NT2/D1 (cell line): ENCODE results near the gene MPV17L2.

Experiments used
- DNase-seq: peaks from one replicate; pipeline ENCODE4 v3.0.0-alpha.2; 2011; ENCODE audit warnings: low read depth, low spot score
- H3K27me3 ChIP-seq: 2 replicates; pipeline ENCODE4 v1.6.0; 2011; ENCODE audit warnings: mild to moderate bottlenecking; ENCODE audit not compliant: insufficient read length, insufficient read depth
- H3K36me3 ChIP-seq: 2 replicates; pipeline ENCODE4 v1.6.1; 2011; ENCODE audit warnings: mild to moderate bottlenecking, low read length, mixed read lengths; ENCODE audit not compliant: insufficient read depth, insufficient read length
- H3K4me1 ChIP-seq: 2 replicates; pipeline ENCODE4 v1.5.1; 2011; ENCODE audit not compliant: insufficient read depth, insufficient read length
- H3K4me3 ChIP-seq: 2 replicates; pipeline ENCODE4 v1.5.1; 2011; ENCODE audit warnings: low read depth; ENCODE audit not compliant: insufficient read length
- H3K9ac ChIP-seq: 2 replicates; pipeline ENCODE4 v1.6.0; 2011; ENCODE audit warnings: low read depth; ENCODE audit not compliant: insufficient read length
- H3K9me3 ChIP-seq: 2 replicates; pipeline ENCODE4 v1.5.1; 2011; ENCODE audit warnings: mild to moderate bottlenecking, low read length; ENCODE audit not compliant: insufficient read depth
- SUZ12 ChIP-seq: IDR thresholded peaks from 2 replicates; pipeline ENCODE4 v1.6.1; 2011; ENCODE audit not compliant: insufficient read length, insufficient read depth; ENCODE audit errors: extremely low read depth
- YY1 ChIP-seq: IDR thresholded peaks from 2 replicates; pipeline ENCODE4 v1.6.1; 2011; ENCODE audit not compliant: insufficient read length, insufficient read depth
- ZNF274 ChIP-seq: IDR thresholded peaks from 2 replicates; pipeline ENCODE4 v1.6.1; 2011; ENCODE audit warnings: mild to moderate bottlenecking, low read depth, low read length

Gene MPV17L2

DNA sequence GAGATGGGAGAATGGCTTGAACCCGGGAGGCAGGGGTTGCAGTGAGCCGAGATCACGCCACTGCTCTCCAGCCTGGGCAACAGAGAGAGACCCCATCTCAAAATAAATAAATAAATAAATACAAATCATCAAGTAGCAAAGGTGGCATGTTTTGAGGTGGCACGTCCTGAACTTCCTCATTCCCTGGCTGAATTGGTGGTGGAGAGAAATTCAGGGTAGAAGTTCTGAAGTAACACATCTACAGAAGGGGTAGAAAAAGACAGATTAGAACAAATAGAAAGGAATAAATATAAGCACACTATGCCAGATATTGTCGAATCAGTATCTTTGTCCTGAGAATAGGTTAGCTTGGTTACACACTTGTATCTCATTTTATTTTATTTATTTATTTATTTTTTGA, 13.1 kb upstream of the MPV17L2 start:
- H3K9ac ChIP-seq, result no peak overlapping the region
- DNase-seq, result no peak
- peaks cover 17% of the 10 kb centered on the region for H3K36me3 ChIP-seq
- peaks cover 3% of the 10 kb centered on the region for H3K4me1 ChIP-seq
- no peaks in the 10 kb centered on the region for H3K27me3 ChIP-seq
- H3K9me3 ChIP-seq, result no peaks in the 10 kb centered on the region
- TF ChIP-seq YY1 (no peak), SUZ12 (no peak), ZNF274 (no peak)
- no peak overlapping the region for H3K4me3 ChIP-seq

DNA sequence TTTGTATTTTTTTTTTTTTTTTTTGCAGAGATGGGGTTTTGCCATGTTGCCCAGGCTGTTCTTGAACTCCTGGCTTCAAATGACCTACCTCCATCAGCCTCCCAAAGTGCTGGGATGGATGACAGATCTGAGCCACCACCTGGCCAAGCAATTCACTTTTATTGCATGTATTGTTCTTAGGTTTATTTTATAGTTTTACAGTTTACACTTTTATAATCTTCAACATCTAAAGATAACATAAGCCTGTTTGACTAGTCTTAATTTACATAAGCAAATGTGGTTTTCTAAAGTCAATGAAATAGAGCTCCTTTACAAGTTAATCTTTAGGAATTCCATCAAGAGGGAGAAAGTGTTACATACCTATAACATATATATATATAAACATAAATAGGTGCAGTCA, 9.5 kb upstream of the MPV17L2 start:
- Histone ChIP-seq H3K9ac (no peak overlapping the region), H3K27me3 (no peaks in the 10 kb centered on the region), H3K4me3 (no peak overlapping the region), H3K4me1 (no peaks in the 10 kb centered on the region), H3K36me3 (no peaks in the 10 kb centered on the region), H3K9me3 (no peaks in the 10 kb centered on the region)
- TF ChIP-seq ZNF274, result no peak
- no peak for TF ChIP-seq YY1
- TF ChIP-seq SUZ12, result no peak
- DNase-seq, result no peak

DNA sequence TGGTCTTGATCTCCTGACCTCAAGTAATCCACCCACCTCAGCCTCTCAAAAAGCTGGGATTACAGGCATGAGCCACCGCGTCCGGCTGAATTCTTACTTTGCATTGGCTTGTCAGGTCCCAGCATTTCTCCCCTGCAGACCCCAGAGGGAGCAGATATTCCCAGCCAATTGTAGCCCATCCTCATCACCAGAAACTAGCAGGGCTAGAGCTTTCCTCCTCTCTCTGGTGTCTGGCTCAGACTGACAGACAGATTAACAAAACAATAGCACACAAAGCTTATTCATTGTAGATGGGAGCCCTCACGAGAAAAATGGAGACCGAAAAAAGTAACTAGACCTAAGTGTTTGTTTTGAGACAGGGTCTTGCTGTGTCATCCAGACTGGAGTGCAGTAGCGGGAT, 7.5 kb upstream of the MPV17L2 start:
- H3K9ac ChIP-seq, result peak overlapping the region; percentile 6
- H3K36me3 ChIP-seq, result no peaks in the 10 kb centered on the region
- TF ChIP-seq ZNF274 (no peak), YY1 (no peak), SUZ12 (no peak)
- DNase-seq, result peak; percentile 75
- H3K27me3 ChIP-seq, result no peaks in the 10 kb centered on the region
- no peaks in the 10 kb centered on the region for H3K4me1 ChIP-seq
- no peak overlapping the region for H3K4me3 ChIP-seq
- H3K9me3 ChIP-seq, result no peaks in the 10 kb centered on the region

DNA sequence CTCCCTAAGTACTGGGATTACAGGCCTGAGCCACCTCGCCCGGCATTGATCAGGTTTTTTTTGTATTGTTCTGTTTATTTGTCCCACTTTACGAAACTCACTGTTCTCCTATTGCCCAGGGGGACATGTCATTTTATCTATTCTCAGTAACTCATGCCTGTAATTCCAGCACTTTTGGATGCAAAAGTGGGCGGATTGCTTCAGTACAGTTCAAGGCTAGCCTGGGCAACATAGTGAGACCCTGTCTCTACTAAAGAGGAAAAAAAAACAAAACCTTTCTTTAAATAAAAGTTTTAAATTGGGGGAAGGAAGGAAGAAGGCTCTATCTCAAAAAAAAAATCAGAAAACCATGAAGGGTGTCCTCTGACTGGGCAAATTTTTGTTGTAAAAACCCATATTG, 2.7 kb upstream of the MPV17L2 start:
- H3K27me3 ChIP-seq, result no peaks in the 10 kb centered on the region
- H3K4me3 ChIP-seq, result no peak overlapping the region
- TF ChIP-seq YY1 (no peak), SUZ12 (no peak), ZNF274 (no peak)
- H3K4me1 ChIP-seq, result peaks cover 7% of the 10 kb centered on the region
- no peaks in the 10 kb centered on the region for H3K9me3 ChIP-seq
- no peak for DNase-seq
- peaks cover 5% of the 10 kb centered on the region for H3K36me3 ChIP-seq
- no peak overlapping the region for H3K9ac ChIP-seq

DNA sequence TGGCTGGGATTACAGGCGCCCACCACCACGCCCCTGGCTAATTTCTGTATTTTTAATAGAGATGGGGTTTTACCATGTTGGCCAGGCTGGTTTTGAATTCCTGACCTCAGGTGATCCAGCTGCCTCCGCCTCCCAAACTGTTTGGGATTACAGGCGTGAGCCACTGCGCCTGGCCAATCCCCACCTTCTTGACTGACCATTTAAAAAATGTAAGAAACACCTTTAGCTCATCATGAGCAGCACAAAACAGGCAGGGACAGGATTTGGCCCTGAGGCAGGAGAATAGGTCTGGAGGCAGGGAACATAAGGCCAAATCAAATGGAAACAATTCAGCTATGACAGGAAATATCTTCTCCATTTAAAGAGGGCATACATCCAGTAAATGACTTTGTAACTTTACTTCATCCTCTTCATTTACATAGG, 1.4 kb upstream of the MPV17L2 start:
- no peak overlapping the region for H3K4me3 ChIP-seq
- peaks cover 7% of the 10 kb centered on the region for H3K4me1 ChIP-seq
- H3K27me3 ChIP-seq, result no peaks in the 10 kb centered on the region
- DNase-seq, result no peak
- no peaks in the 10 kb centered on the region for H3K9me3 ChIP-seq
- H3K36me3 ChIP-seq, result peaks cover 14% of the 10 kb centered on the region
- H3K9ac ChIP-seq, result peak overlapping the region; percentile 13
- TF ChIP-seq ZNF274, result no peak
- TF ChIP-seq YY1, result no peak
- no peak for TF ChIP-seq SUZ12

DNA sequence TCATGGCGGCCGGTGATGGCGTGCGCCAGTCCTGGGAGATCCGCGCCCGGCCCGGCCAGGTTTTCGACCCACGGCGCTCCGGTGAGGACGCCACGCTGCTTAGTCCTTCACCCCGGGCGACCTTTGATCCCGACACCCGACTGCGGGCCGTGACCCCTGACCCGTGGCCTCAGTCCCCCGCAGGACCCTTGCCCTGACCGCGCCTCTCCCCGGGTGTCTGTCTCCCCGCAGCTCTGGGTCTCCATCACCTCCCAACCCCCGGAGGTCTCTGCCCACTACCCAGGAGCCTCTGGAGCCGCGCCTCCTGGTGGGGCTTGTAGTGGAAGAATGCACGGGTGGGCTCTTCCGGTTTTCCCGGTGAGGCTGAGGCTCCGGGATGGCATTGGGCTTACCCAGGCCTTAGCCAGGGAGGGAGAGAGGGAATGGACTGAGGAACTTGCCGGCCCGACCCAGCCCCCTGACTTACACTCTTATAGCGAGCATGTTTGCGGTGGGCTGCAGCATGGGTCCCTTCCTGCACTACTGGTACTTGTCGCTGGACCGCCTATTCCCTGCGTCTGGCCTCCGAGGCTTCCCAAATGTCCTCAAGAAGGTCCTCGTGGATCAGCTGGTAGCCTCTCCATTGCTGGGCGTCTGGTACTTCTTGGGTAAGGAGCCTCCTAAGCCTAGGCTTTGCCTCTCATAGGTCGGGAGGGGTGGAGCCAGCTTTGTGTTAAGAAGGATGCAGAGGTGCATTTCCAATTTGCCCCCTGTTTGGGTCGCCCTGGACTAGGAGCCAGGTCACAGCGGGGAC, 566 bp downstream of the MPV17L2 start:
- Histone ChIP-seq H3K4me1 (peaks cover 7% of the 10 kb centered on the region), H3K9ac (peak overlapping the region; percentile 92), H3K4me3 (peak overlapping the region; percentile 92), H3K27me3 (no peaks in the 10 kb centered on the region), H3K36me3 (peaks cover 28% of the 10 kb centered on the region), H3K9me3 (no peaks in the 10 kb centered on the region)
- TF ChIP-seq SUZ12 (no peak), ZNF274 (no peak), YY1 (no peak)
- no peak for DNase-seq

DNA sequence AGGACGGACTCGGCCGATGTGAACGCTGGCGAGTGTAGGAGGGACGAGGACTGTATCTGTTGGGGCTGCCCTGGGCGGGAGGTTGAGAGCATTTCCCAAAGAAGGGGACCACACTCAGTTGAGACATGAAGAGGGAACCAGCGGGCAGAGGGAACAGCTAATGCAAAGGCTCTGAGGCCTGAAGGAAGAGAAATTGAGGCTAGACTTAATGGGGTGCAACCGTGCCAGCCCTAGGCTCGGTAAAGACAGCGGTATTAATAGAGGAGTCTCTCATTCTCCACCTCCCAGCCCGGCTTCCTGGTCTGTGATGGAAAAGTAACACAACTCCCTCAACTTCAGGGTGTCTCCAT, 1.1 kb downstream of the MPV17L2 start:
- TF ChIP-seq SUZ12, result no peak
- no peak for TF ChIP-seq ZNF274
- no peak for TF ChIP-seq YY1
- Histone ChIP-seq H3K27me3 (no peaks in the 10 kb centered on the region), H3K36me3 (peaks cover 30% of the 10 kb centered on the region), H3K9me3 (no peaks in the 10 kb centered on the region), H3K9ac (peak overlapping the region; percentile 92), H3K4me3 (peak overlapping the region; percentile 92), H3K4me1 (peaks cover 7% of the 10 kb centered on the region)
- DNase-seq, result no peak
